Transverse colon (tissue), 4 donors: ENCODE measurements around the gene FBXW9.

Experiments used
- CTCF ChIP-seq, 5 experiments: fragments of 200-600 bp in 3 of 5; fragments of 450-650 bp in 2 of 5; sonication (generic) in 3 of 5; IDR thresholded peaks; 1 replicate in 2 of 5; 2 replicates in 3 of 5; pipeline ENCODE4 v1.5.1; 2016 to 2017; ENCODE audit warnings: antibody characterized with exemption in 5 of 5, inconsistent platforms in 3 of 5, mild to moderate bottlenecking in 2 of 5, moderate library complexity in 1 of 5
- POLR2AphosphoS5 ChIP-seq, 3 donors: sonication (generic); formaldehyde crosslinking; IDR thresholded peaks; one replicate each; pipeline ENCODE4 v1.6.1; 2016; ENCODE audit warnings: antibody characterized with exemption in 3 of 3

- TF ChIP-seq CTCF (IDR thresholded peaks at IDR 0.05) (no peak), POLR2AphosphoS5 (IDR thresholded peaks at IDR 0.05) (peak in 2 of 3 donors; percentile 45 to 56)
Measured at GRCh38 chr19:12666265-12667048, 30.0 kb downstream of the FBXW9 start, which contains the start of the genes MAN2B1 and WDR83.
